WTC11 (cell line): ENCODE measurements around the gene MDN1. TPM values are rescaled to one million over a fixed set of nuclear protein-coding genes. Genes with fewer than 3 reads are reported as not detected.

Experiments used
- ATAC-seq: fragments of 200-7000 bp; cut with Tn5 transposase; 2 replicates; pipeline ENCODE4 v1.10.0; 2021; ENCODE audit warnings: mild to moderate bottlenecking, moderate library complexity
- CTCF ChIA-PET: fragments of 300-600 bp; sonication (Branson Sonifier 250); formaldehyde crosslinking; loops from one replicate; lab custom pipeline; 2021; ENCODE audit warnings: antibody characterized with exemption; lab: Charles Lee
- POLR2A ChIA-PET: fragments of 350-600 bp; sonication (Branson Sonifier 250); formaldehyde crosslinking; loops from one replicate; lab custom pipeline; 2021; ENCODE audit warnings: antibody characterized with exemption; lab: Charles Lee
- DNase-seq: peaks from one replicate; pipeline ENCODE4 v3.0.0; 2021; ENCODE audit warnings: low spot score
- H3K27ac Mint-ChIP-seq: 2 replicates; pipeline ENCODE4 v1.8.0; 2021; ENCODE audit warnings: mixed read lengths
- H3K27me3 Mint-ChIP-seq: 2 replicates; pipeline ENCODE4 v1.8.0; 2021; ENCODE audit warnings: low read depth, mild to moderate bottlenecking, moderate library complexity, mixed read lengths
- H3K36me3 Mint-ChIP-seq: 2 replicates; pipeline ENCODE4 v1.8.0; 2021; ENCODE audit warnings: mixed read lengths
- H3K4me1 Mint-ChIP-seq: 2 replicates; pipeline ENCODE4 v1.8.0; 2022; ENCODE audit warnings: mixed read lengths
- H3K4me3 Mint-ChIP-seq: 2 replicates; pipeline ENCODE4 v1.8.0; 2021; ENCODE audit warnings: mild to moderate bottlenecking, moderate library complexity, mixed read lengths
- H3K9me3 Mint-ChIP-seq: 2 replicates; pipeline ENCODE4 v1.8.0; 2021; ENCODE audit warnings: mixed read lengths
- ATF1 ChIP-seq: sonication (generic); formaldehyde crosslinking; IDR thresholded peaks from 2 replicates; pipeline ENCODE4 v1.8.1; 2023; ENCODE audit warnings: mild to moderate bottlenecking, moderate library complexity, missing genetic modification reagents
- ATF2 ChIP-seq: sonication (generic); formaldehyde crosslinking; IDR thresholded peaks from 2 replicates; pipeline ENCODE4 v1.8.1; 2022; ENCODE audit warnings: low read depth, missing genetic modification reagents, borderline replicate concordance
- ATF3 ChIP-seq: sonication (generic); formaldehyde crosslinking; conservative IDR thresholded peaks from 2 replicates; pipeline ENCODE4 v1.8.1; 2022; ENCODE audit warnings: mild to moderate bottlenecking, missing genetic modification reagents
- CREM ChIP-seq: sonication (generic); formaldehyde crosslinking; IDR thresholded peaks from 2 replicates; pipeline ENCODE4 v1.8.1; 2022; ENCODE audit warnings: mild to moderate bottlenecking, missing genetic modification reagents, moderate library complexity
- ELF4 ChIP-seq: sonication (generic); formaldehyde crosslinking; IDR thresholded peaks from 2 replicates; pipeline ENCODE4 v1.8.1; 2022; ENCODE audit warnings: low read depth, mild to moderate bottlenecking, moderate library complexity, missing genetic modification reagents
- ETV6 ChIP-seq: sonication (generic); formaldehyde crosslinking; IDR thresholded peaks from 2 replicates; pipeline ENCODE4 v1.8.1; 2022; ENCODE audit warnings: mild to moderate bottlenecking, missing genetic modification reagents
- HMGXB4 ChIP-seq: sonication (generic); formaldehyde crosslinking; IDR thresholded peaks from 2 replicates; pipeline ENCODE4 v1.8.1; 2023; ENCODE audit warnings: mild to moderate bottlenecking, moderate library complexity, missing genetic modification reagents
- MAX ChIP-seq: sonication (generic); formaldehyde crosslinking; IDR thresholded peaks from 2 replicates; pipeline ENCODE4 v1.8.0; 2022; ENCODE audit warnings: mild to moderate bottlenecking, missing genetic modification reagents
- NR1H2 ChIP-seq: sonication (generic); formaldehyde crosslinking; IDR thresholded peaks from 2 replicates; pipeline ENCODE4 v1.9.0; 2021; ENCODE audit warnings: mild to moderate bottlenecking, moderate library complexity, missing genetic modification reagents
- RELA ChIP-seq: sonication (generic); formaldehyde crosslinking; IDR thresholded peaks from 2 replicates; pipeline ENCODE4 v1.8.1; 2022; ENCODE audit warnings: missing genetic modification reagents, mild to moderate bottlenecking, borderline replicate concordance
- TEAD4 ChIP-seq: sonication (generic); formaldehyde crosslinking; IDR thresholded peaks from 2 replicates; pipeline ENCODE4 v1.8.0; 2022; ENCODE audit warnings: mild to moderate bottlenecking, missing genetic modification reagents
- USF1 ChIP-seq: sonication (generic); formaldehyde crosslinking; IDR thresholded peaks from 2 replicates; pipeline ENCODE4 v1.8.0; 2022; ENCODE audit warnings: mild to moderate bottlenecking, missing genetic modification reagents
- USF2 ChIP-seq: sonication (generic); formaldehyde crosslinking; IDR thresholded peaks from 2 replicates; pipeline ENCODE4 v1.8.1; 2023; ENCODE audit warnings: mild to moderate bottlenecking, missing genetic modification reagents, moderate library complexity
- ZNF219 ChIP-seq: sonication (generic); formaldehyde crosslinking; IDR thresholded peaks from 2 replicates; pipeline ENCODE4 v1.8.0; 2023; ENCODE audit warnings: missing genetic modification reagents, mild to moderate bottlenecking, borderline replicate concordance
- ZNF232 ChIP-seq: sonication (generic); formaldehyde crosslinking; IDR thresholded peaks from 2 replicates; pipeline ENCODE4 v1.8.0; 2022; ENCODE audit warnings: mild to moderate bottlenecking, missing genetic modification reagents
- ZNF532 ChIP-seq: fragments of 250-450 bp; sonication (Bioruptor Pico); IDR thresholded peaks from 2 replicates; pipeline ENCODE4 v1.9.0; 2021; ENCODE audit warnings: mild to moderate bottlenecking, borderline replicate concordance
- total RNA-seq: library from RNA; stranded (reverse); gene quantifications from 3 replicates; pipeline ENCODE4 v1.2.3, GENCODE V29; 2021
- TF ChIP-seq, protein P1 (sequence below): sonication (generic); formaldehyde crosslinking; IDR thresholded peaks from 2 replicates; pipeline ENCODE4 v1.8.0; 2022; ENCODE audit warnings: missing genetic modification reagents

The MDN1 gene
- total RNA-seq, 1 experiment from 2014 or later = 195 TPM

GRCh38 chr6:89843070-89843469 is 23.5 kb upstream of the MDN1 start:
- ChIA-PET POLR2A (no interaction called here), CTCF (no interaction called here)
- Mint-ChIP-seq H3K9me3 (no peaks in the 10 kb centered on the region), H3K4me3 (no peak overlapping the region), H3K4me1 (peaks cover 7% of the 10 kb centered on the region), H3K27ac (peak overlapping the region; percentile 57), H3K27me3 (no peaks in the 10 kb centered on the region), H3K36me3 (peaks cover 14% of the 10 kb centered on the region)
- DNase-seq (no peak), ATAC-seq (no peak)
- TF ChIP-seq ATF1 (CRISPR knock-in tag) = no peak

DNA sequence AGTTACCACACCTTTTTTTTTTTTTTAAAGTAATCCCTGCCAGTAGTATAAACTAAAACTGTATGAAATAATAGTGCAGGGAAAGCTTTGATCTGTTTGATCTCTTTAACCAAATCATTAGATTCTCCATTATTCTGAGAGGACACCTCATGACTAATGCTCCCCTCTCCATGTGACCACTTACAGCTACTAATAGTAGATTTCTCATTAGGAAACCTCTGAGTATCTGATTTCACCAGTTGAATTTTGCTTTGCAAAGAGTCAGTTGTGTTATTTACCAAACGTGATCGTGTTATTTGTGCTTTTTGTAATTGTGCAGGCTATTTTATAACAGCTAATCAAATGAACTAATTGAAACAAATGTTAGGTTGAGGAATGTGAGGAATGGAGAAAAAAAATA is 22.6 kb upstream of the MDN1 start:
- DNase-seq (no peak), ATAC-seq (no peak)
- Mint-ChIP-seq H3K36me3 (peaks cover 15% of the 10 kb centered on the region), H3K27ac (peak overlapping the region; percentile 89), H3K4me3 (no peak overlapping the region), H3K9me3 (no peaks in the 10 kb centered on the region), H3K27me3 (no peaks in the 10 kb centered on the region; the same call in 1 of the 2 replicates), H3K4me1 (peaks cover 7% of the 10 kb centered on the region)
- CTCF ChIA-PET = no interaction called here
- TF ChIP-seq, protein P1, sequence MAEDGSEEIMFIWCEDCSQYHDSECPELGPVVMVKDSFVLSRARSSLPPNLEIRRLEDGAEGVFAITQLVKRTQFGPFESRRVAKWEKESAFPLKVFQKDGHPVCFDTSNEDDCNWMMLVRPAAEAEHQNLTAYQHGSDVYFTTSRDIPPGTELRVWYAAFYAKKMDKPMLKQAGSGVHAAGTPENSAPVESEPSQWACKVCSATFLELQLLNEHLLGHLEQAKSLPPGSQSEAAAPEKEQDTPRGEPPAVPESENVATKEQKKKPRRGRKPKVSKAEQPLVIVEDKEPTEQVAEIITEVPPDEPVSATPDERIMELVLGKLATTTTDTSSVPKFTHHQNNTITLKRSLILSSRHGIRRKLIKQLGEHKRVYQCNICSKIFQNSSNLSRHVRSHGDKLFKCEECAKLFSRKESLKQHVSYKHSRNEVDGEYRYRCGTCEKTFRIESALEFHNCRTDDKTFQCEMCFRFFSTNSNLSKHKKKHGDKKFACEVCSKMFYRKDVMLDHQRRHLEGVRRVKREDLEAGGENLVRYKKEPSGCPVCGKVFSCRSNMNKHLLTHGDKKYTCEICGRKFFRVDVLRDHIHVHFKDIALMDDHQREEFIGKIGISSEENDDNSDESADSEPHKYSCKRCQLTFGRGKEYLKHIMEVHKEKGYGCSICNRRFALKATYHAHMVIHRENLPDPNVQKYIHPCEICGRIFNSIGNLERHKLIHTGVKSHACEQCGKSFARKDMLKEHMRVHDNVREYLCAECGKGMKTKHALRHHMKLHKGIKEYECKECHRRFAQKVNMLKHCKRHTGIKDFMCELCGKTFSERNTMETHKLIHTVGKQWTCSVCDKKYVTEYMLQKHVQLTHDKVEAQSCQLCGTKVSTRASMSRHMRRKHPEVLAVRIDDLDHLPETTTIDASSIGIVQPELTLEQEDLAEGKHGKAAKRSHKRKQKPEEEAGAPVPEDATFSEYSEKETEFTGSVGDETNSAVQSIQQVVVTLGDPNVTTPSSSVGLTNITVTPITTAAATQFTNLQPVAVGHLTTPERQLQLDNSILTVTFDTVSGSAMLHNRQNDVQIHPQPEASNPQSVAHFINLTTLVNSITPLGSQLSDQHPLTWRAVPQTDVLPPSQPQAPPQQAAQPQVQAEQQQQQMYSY = no peak
- no peak for TF ChIP-seq ELF4
- no peak for TF ChIP-seq ATF2 (CRISPR knock-in tag)
- TF ChIP-seq USF1 (CRISPR knock-in tag) = no peak
- no peak for TF ChIP-seq TEAD4
- no peak for TF ChIP-seq ZNF232 (CRISPR knock-in tag)
- TF ChIP-seq USF2 = no peak
- TF ChIP-seq ATF1 (CRISPR knock-in tag) = no peak
- no peak for TF ChIP-seq ATF3 (CRISPR knock-in tag)
- no peak for TF ChIP-seq MAX (CRISPR knock-in tag)
- TF ChIP-seq ETV6 (CRISPR knock-in tag) = no peak
- no peak for TF ChIP-seq ZNF219 (CRISPR knock-in tag)
- no peak for TF ChIP-seq NR1H2 (CRISPR knock-in tag)
- TF ChIP-seq RELA (CRISPR knock-in tag) = no peak
- TF ChIP-seq ZNF532 = no peak
- TF ChIP-seq CREM (CRISPR knock-in tag) = no peak
- TF ChIP-seq HMGXB4 (CRISPR knock-in tag) = no peak
- TF ChIP-seq, all 79 proteins: peak for 0
- POLR2A ChIA-PET = no interaction called here
